Kidney epithelial cell (primary cell): ENCODE measurements around the gene RGS9. TPM values are rescaled to one million over a fixed set of nuclear protein-coding genes. Genes with fewer than 3 reads are reported as not detected.

Experiments
- DNase-seq: peaks from one replicate; pipeline ENCODE4 v3.0.0-alpha.2; 2010; ENCODE audit warnings: low read depth
- H3K27me3 ChIP-seq: 2 replicates; pipeline ENCODE4 v1.6.0; 2011; ENCODE audit warnings: low read length; ENCODE audit not compliant: control insufficient read depth, insufficient read depth
- H3K36me3 ChIP-seq: 2 replicates; pipeline ENCODE4 v1.5.1; 2011; ENCODE audit warnings: low read length; ENCODE audit not compliant: control insufficient read depth, insufficient read depth
- H3K4me3 ChIP-seq: 2 replicates; pipeline ENCODE4 v1.5.1; 2011; ENCODE audit warnings: low read depth, mild to moderate bottlenecking, control low read depth, low read length
- total RNA-seq: library from RNA; depleted of rRNA; stranded (reverse); fragments of >200 nt; gene quantifications from 2 replicates; pipeline ENCODE4 v1.2.3, GENCODE V29; 2015
- TF ChIP-seq, protein P1 (sequence below): IDR thresholded peaks from 2 replicates; pipeline ENCODE4 v1.5.1; 2011; ENCODE audit warnings: mild to moderate bottlenecking, moderate library complexity, low read length, control low read depth, inconsistent platforms; ENCODE audit not compliant: insufficient read depth, poor library complexity, severe bottlenecking

RGS9 gene
- total RNA-seq, 1 donor from 2014 or later = 7.5 TPM

DNA sequence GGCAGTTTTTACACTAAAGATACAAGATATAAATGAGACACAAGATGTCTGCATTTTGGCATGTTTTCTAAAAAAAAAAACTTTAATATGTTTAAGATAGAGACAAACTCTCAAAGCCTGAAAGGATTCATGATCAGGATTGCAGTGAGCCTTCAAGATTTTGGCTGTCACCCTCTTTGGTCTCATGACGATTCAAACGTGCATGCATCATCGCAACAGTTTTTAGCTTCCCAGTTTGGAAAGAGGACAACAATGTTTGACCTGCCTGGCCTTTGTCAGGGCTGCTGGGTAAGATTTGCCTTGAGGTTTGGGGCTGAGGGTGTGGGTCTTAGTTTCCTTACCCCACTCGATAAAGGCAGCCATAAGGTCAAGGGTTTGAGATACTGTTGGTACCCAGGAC is 134.1 kb downstream of the RGS9 start:
- no peak for DNase-seq

More for the DNA sequence above, 134.1 kb downstream of the RGS9 start:
- Histone ChIP-seq H3K27me3 (no peaks in the 10 kb centered on the region), H3K4me3 (no peak overlapping the region), H3K36me3 (no peaks in the 10 kb centered on the region)
- TF ChIP-seq, protein P1, sequence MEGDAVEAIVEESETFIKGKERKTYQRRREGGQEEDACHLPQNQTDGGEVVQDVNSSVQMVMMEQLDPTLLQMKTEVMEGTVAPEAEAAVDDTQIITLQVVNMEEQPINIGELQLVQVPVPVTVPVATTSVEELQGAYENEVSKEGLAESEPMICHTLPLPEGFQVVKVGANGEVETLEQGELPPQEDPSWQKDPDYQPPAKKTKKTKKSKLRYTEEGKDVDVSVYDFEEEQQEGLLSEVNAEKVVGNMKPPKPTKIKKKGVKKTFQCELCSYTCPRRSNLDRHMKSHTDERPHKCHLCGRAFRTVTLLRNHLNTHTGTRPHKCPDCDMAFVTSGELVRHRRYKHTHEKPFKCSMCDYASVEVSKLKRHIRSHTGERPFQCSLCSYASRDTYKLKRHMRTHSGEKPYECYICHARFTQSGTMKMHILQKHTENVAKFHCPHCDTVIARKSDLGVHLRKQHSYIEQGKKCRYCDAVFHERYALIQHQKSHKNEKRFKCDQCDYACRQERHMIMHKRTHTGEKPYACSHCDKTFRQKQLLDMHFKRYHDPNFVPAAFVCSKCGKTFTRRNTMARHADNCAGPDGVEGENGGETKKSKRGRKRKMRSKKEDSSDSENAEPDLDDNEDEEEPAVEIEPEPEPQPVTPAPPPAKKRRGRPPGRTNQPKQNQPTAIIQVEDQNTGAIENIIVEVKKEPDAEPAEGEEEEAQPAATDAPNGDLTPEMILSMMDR = no peak

Other genes starting within 250 kb of the RGS9 start
- 3.1 and 5.3 TPM in 2 replicates for gene LRRC37A3, start 217.9 kb upstream of the RGS9 start, total RNA-seq
- gene GNA13, start 80.6 kb upstream of the RGS9 start, total RNA-seq = 73.7 and 75.0 TPM in 2 replicates